ENCODE results near the gene GRAP2. TPM values are rescaled to one million over a fixed set of nuclear protein-coding genes. Genes with fewer than 3 reads are reported as not detected.

Gene GRAP2
- total and polyA plus RNA-seq, 8 donors = 0.45 to 29.1 (median 3.0) TPM; not detected in 2

DNA sequence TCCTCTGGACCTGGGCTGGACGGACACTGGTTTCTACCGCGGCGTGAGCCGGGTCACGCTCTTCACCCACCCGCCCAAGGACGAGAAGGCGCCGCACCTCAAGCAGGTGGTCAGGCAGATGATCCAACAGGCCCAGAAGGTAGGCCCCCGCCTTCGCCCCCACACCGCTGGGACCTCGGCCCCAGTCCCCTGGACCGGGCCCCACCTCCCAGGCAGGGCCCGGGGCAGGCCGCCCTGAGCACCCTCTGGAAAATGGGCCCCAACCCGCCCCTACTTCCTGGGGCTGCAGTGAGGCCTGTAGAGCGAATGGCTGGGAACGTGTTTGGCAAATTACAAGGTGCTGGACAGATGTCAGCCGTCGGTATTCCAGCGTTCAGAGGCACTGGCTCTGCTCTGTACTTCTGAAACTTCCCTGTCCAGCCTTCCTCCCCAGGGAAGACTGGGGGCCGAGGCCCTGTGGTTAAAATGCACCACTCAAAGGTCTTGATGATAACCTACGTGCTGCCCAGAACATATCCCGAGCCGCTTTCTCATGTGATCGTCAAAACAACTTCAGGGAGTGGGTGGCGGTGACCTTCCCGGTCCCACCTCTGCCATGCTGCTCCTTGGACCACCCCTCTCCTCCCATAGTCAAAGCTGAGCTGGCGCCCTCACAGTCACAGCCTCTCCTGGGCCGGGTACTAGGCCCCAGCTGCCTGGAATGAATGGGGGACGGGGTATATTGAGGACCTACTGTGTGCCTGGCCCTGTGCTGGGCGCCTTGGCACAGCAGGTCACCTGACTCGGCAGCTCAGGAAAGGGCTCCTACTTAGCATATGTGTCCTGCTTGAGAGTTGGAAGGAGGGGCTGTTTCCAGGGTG lies 94.7 kb downstream of the GRAP2 start:
- peaks cover 38 to 83% (median 67%) of the 10 kb centered on the region in 4 donors for H3K4me1 ChIP-seq
- no peaks in the 10 kb centered on the region for H3K36me3 ChIP-seq
- TF ChIP-seq, protein P1, sequence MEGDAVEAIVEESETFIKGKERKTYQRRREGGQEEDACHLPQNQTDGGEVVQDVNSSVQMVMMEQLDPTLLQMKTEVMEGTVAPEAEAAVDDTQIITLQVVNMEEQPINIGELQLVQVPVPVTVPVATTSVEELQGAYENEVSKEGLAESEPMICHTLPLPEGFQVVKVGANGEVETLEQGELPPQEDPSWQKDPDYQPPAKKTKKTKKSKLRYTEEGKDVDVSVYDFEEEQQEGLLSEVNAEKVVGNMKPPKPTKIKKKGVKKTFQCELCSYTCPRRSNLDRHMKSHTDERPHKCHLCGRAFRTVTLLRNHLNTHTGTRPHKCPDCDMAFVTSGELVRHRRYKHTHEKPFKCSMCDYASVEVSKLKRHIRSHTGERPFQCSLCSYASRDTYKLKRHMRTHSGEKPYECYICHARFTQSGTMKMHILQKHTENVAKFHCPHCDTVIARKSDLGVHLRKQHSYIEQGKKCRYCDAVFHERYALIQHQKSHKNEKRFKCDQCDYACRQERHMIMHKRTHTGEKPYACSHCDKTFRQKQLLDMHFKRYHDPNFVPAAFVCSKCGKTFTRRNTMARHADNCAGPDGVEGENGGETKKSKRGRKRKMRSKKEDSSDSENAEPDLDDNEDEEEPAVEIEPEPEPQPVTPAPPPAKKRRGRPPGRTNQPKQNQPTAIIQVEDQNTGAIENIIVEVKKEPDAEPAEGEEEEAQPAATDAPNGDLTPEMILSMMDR (IDR thresholded peaks at IDR 0.05) = no peak
- TF ChIP-seq POLR2A (IDR thresholded peaks at IDR 0.05) = no peak
- no peak for TF ChIP-seq POLR2AphosphoS5 (IDR thresholded peaks at IDR 0.05)
- no peak for TF ChIP-seq EP300 (IDR thresholded peaks at IDR 0.05)
- intact Hi-C loops (cut with DNase I; ENCODE audit: low total_unique reads) = no loop called here
- H3K9me3 ChIP-seq = no peaks in the 10 kb centered on the region
- peak overlapping the region; percentile 66 to 94 (median 85) for H3K27ac ChIP-seq
- peaks cover 0 to 26% (median 13%) of the 10 kb centered on the region in 3 donors for H3K27me3 ChIP-seq
- H3K4me3 ChIP-seq = peak overlapping the region; percentile 46 to 53 (median 50)
- DNase-seq = peak; percentile 51 to 54
- WGBS, 5 donors = 33 to 60% (median 37%) methylated on average over 19 to 35 of the region's 35 CpGs

DNA sequence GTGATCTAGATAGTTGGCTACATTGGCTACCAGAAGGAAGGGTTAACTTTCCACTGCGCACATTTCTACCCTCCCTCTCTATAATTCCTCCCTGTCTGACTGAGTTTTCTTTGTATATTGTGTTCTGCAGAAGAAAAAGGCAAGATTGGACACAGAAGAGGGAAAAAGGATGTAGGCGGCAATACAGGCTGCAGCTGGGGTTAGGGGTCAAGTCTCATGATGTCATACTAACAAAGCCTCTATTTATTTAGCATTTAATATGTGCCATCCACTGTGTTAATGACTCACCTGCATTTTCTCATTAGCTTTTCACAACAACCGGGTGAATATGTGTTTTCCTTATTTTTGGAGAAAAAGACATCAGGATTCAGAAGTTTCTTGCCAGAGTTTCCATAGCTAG lies 95.8 kb downstream of the GRAP2 start:
- Histone ChIP-seq H3K36me3 (no peaks in the 10 kb centered on the region), H3K27me3 (peaks cover 0 to 26% (median 13%) of the 10 kb centered on the region in 3 donors), H3K9me3 (no peaks in the 10 kb centered on the region), H3K27ac (peak overlapping the region; percentile 12 to 86 (median 66)), H3K4me1 (peaks cover 43 to 83% (median 66%) of the 10 kb centered on the region in 4 donors), H3K4me3 (peak overlapping the region in 3 of 4 donors; percentile 46 to 53 (median 52))
- WGBS, 5 donors = 55 to 65% (median 57%) methylated on average over 3 of the region's 3 CpGs
- no peak for TF ChIP-seq EP300 (IDR thresholded peaks at IDR 0.05)
- no peak for TF ChIP-seq POLR2AphosphoS5 (IDR thresholded peaks at IDR 0.05)
- TF ChIP-seq POLR2A (IDR thresholded peaks at IDR 0.05) = no peak
- TF ChIP-seq, protein P1 (IDR thresholded peaks at IDR 0.05) = no peak
- no peak for DNase-seq
- intact Hi-C loops (cut with DNase I; ENCODE audit: low total_unique reads) = no loop called here

DNA sequence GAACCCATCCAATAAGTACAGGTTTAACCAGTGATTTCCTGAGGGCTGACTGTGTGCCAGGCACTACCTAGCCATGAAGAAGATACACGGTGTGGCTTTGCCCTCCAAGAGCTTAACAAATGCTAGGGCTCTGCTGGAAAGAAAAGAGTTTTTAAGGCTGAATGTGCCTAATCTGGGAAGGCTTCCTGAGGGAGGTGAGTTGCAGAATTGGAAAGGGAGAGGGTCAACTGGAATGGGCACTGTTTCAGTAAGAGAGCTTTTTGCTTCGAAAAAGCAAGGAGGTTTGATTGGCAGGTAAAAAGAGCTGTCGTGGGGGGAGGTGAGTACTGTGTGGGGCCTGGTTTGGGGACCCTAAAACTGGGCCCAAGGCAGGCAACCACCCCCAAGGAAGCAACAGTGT lies 96.5 kb downstream of the GRAP2 start:
- Histone ChIP-seq H3K9me3 (no peaks in the 10 kb centered on the region), H3K4me3 (peak overlapping the region in 2 of 4 donors; percentile 26 to 46), H3K27ac (peak overlapping the region; percentile 27 to 85 (median 65)), H3K4me1 (peaks cover 43 to 80% (median 63%) of the 10 kb centered on the region in 4 donors), H3K36me3 (no peaks in the 10 kb centered on the region), H3K27me3 (peaks cover 0 to 26% (median 13%) of the 10 kb centered on the region in 3 donors)
- TF ChIP-seq, protein P1 (IDR thresholded peaks at IDR 0.05) = no peak
- no peak for TF ChIP-seq POLR2A (IDR thresholded peaks at IDR 0.05)
- 78 to 87% (median 84%) methylated on average over 3 of the region's 3 CpGs for WGBS, 5 donors
- DNase-seq = no peak
- intact Hi-C loops (cut with DNase I; ENCODE audit: low total_unique reads) = no loop called here

DNA sequence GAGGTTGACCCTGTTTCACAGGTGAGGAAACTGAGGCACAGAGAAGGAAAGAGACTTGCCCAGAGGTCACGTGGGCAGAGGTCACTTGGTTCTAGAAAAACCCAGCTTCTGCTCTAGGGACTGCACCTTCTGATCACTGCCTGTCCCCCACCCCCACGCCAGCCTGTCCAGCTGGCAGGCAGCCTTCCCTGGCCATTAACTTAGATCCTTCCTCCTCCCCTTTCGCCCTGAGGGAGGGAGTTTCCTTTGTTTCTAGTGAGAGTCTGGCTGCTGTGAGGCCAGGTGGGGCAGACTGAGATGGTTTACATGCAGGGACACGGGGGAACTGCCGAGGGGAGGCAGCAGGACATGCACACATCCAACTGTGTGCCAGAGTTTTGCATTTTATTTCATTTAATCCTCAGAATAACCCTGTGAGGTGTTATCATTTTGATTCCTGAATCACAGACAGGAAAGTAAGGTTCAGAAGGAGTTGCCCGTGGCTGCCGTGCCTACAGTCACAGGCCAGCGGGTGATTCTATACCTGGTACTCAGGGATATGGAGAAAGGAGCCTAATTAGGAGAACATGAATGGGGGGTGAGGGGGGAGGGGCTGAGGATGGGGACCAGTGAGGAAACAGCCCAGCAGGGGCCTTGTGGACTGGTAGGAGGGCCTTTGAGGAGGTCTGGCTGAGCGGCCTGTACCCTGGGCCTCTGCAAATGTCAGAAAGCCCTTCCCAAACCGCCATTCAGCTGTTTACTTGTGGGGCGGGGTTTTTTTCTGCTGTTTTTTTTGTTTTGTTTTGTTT lies 97.2 kb downstream of the GRAP2 start:
- peak overlapping the region in 1 of 4 donors; percentile 26 for H3K4me3 ChIP-seq
- WGBS, 5 donors = 33 to 46% (median 35%) methylated on average over 11 of the region's 11 CpGs
- H3K4me1 ChIP-seq = peaks cover 43 to 79% (median 62%) of the 10 kb centered on the region in 4 donors
- peak overlapping the region; percentile 27 to 85 (median 65) for H3K27ac ChIP-seq
- intact Hi-C loops (cut with DNase I; ENCODE audit: low total_unique reads) = no loop called here
- peak; percentile 83 to 85 for DNase-seq
- H3K36me3 ChIP-seq = no peaks in the 10 kb centered on the region
- H3K27me3 ChIP-seq = peaks cover 0 to 26% (median 13%) of the 10 kb centered on the region in 3 donors
- TF ChIP-seq POLR2AphosphoS5 (IDR thresholded peaks at IDR 0.05) = peak in 2 of 3 donors; percentile 38 to 65
- TF ChIP-seq POLR2A (IDR thresholded peaks at IDR 0.05) = no peak
- H3K9me3 ChIP-seq = no peaks in the 10 kb centered on the region

Measured in stomach (tissue), 9 donors.